Choroid plexus epithelial cell (primary cell): ENCODE data around the gene RCAN2.

ENCODE experiments used
- DNase-seq: peaks from one replicate; pipeline ENCODE4 v3.0.0-alpha.2; 2010; ENCODE audit warnings: low read depth
- H3K4me3 ChIP-seq: 2 replicates; pipeline ENCODE4 v1.5.1; 2011; ENCODE audit warnings: low read depth, mild to moderate bottlenecking, control low read depth, low read length, moderate library complexity
- TF ChIP-seq, protein P1 (sequence below): conservative IDR thresholded peaks from 2 replicates; pipeline ENCODE4 v1.5.1; 2011; ENCODE audit warnings: low read depth, mild to moderate bottlenecking, control low read depth, inconsistent platforms, low read length, moderate library complexity

The RCAN2 gene

DNA sequence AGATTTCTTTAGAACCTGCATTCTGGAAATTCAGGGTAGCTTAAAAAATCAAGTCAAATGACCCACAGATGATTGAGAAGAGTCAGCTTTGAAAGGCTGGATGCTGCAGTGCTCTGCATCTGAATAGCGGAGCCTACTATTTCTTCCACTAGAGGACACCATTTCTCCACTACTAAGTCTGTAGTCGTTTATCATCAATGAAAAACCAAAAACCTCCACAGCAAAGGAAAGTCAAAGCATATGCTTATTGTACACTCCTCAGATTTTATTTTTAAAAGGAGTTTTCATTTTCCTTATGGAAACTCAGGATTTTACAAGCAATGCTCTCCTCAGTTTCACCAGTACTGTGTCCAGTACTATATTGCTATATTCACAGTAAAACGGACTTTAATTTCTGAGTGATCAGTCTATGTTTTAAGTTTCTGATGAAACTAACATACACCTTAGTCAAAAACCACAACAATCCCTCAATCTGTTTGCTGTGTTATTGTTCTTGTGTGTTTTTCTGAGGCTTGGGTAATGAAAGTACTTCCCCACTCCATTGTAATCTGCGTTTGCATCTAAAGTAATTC, 269.9 kb downstream of the RCAN2 start:
- TF ChIP-seq, protein P1, sequence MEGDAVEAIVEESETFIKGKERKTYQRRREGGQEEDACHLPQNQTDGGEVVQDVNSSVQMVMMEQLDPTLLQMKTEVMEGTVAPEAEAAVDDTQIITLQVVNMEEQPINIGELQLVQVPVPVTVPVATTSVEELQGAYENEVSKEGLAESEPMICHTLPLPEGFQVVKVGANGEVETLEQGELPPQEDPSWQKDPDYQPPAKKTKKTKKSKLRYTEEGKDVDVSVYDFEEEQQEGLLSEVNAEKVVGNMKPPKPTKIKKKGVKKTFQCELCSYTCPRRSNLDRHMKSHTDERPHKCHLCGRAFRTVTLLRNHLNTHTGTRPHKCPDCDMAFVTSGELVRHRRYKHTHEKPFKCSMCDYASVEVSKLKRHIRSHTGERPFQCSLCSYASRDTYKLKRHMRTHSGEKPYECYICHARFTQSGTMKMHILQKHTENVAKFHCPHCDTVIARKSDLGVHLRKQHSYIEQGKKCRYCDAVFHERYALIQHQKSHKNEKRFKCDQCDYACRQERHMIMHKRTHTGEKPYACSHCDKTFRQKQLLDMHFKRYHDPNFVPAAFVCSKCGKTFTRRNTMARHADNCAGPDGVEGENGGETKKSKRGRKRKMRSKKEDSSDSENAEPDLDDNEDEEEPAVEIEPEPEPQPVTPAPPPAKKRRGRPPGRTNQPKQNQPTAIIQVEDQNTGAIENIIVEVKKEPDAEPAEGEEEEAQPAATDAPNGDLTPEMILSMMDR = peak; percentile 93
- H3K4me3 ChIP-seq = no peak overlapping the region
- DNase-seq = peak; percentile 69

DNA sequence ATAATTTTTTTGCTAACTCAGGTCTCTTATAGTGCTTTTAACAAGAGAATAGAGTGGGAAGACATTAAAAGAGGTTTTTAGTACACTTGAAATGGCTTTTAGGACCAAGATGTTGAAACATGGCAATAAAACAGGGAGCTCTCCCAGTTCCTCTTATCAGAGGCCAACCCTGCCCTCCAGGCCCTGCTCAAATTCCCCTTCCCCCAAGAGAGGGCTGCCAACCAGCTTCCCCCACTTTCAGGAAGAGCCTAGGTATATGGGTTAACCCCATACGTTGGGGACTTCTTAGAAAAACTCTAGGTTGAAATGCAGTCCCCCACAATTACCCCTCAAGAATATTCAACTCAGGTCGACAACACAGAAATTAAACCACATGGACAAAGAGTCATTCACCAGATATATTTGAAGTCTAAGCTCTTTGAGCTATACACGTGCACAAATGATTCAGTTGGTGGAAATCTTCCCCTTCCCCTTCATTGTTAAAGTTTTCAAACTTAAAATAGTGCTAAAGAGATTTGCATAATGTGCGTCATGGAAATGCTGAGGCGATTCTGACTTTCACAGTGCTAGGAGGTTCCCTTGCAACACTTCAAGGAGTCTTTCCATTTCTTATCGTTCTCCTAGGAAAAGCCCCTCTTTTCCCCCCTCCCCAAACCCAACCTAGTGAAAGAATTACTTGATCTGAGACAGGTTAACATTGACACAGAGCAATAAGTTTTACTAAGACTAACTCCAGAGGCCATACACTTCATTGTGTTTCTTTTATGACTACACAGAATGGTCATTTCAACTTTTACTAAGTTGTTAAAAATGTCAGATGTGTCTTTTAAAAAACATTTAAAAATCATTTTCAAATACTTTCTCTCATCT, 270.7 kb downstream of the RCAN2 start:
- DNase-seq = no peak
- TF ChIP-seq, protein P1 = no peak
- H3K4me3 ChIP-seq = no peak overlapping the region

DNA sequence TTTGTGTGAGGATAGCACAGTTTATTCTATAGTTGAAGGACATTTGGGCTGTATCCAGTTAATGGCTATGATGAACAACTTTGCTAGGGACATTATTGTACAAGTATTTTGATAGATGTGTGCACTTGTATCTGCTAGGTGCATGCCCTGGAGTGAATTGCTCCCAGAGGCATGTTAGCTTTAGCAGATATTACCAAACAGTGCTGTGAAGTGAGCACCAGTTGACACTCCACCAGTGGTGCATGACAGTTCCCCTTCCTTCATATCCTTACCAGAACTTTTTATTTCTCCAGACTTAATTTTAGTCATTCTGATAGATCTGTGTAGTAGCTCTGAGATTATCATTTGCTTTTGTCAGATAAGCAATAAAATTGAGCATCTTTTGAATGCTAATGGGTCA, 271.6 kb downstream of the RCAN2 start:
- TF ChIP-seq, protein P1 = no peak
- H3K4me3 ChIP-seq = no peak overlapping the region
- DNase-seq = no peak

DNA sequence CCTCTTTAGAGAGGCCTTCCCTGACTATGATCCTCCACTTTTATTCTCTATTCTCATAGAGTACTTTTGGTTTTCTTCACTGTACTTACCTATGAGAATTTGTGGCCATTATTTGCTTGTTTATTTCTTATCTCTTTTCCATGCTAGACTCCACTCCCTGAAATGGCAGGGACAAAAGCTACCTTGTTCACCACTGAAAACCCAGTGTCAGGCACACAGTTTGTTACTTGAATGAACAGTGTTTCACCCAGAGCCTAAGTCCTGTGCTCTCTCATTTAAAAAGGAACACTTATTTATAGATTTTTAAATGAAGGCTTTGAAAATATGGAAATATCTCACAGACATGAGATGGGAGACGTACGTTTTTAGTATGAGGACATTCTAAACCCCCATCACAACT, 272.8 kb downstream of the RCAN2 start:
- H3K4me3 ChIP-seq = no peak overlapping the region
- TF ChIP-seq, protein P1 = no peak
- DNase-seq = no peak

DNA sequence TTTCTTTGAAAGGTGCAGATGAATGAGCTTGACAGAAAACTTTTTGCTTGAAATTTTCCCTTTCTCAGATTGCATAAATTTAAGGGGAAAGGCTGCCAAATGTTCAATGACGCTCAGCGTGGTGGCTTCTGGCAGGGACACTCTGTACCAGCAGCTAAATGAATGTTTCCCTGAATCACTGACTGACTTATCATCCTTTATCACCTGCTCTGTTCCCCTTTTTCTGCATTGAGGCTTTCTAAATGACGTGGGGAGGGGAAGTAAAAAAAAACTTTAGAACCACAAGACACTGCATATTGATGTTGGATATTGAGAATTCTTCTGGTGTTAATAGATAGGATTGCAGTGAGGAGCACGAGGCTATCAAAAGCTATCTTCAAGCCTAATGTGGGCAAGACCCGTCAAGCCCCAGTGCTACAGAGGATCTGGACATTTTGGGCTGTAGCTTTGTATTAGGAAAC, 273.5 kb downstream of the RCAN2 start:
- DNase-seq = no peak
- H3K4me3 ChIP-seq = no peak overlapping the region
- TF ChIP-seq, protein P1 = no peak

DNA sequence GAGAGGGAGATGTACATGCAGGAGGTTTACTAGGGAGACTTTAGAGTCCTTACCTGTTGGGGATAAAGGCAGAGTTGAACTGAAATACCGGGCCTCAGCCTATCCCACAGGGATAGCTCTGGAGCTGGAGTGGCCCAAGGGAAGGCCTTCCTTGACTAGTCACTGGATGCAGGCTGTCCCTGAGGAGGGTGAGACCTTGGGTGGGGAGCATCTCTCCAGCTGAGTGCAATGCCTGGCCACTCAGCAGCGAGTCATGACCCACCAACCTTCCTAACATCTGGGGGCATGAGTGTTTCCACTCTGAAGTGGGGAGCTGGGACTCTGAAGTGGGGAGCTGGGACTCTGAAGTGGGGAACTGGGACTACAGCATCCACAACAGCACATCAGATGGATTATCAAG, 274.4 kb downstream of the RCAN2 start:
- TF ChIP-seq, protein P1 = no peak
- H3K4me3 ChIP-seq = no peak overlapping the region
- no peak for DNase-seq
